CD4-positive, CD25-positive, alpha-beta regulatory T cell (primary cell): ENCODE results near the gene ZNF611. TPM values are rescaled to one million over a fixed set of nuclear protein-coding genes. Genes with fewer than 3 reads are reported as not detected.
"Not testable (repeated sequence)": the region's sequence is repeated elsewhere in the genome, so short reads cannot be mapped to it uniquely, and the experiment has no call there.

Experiments
- ATAC-seq, 2 donors: fragments of 150-1000 bp; cut with Tn5 transposase; one replicate each; pipeline ENCODE4 v1.10.0; 2021; ENCODE audit warnings: low read depth in 2 of 2, moderate number of reproducible peaks in 2 of 2, moderate library complexity in 1 of 2
- DNase-seq, 3 donors: peaks; one replicate each; pipeline versions ENCODE4 v3.0.0 to v3.0.0-alpha.2; 2012 to 2022; ENCODE audit warnings: mixed read lengths in 1 of 3
- H3K27ac ChIP-seq: one replicate; pipeline ENCODE4 v1.7.0; 2013; ENCODE audit warnings: mild to moderate bottlenecking, low read length; ENCODE audit not compliant: insufficient read depth, poor library complexity, severe bottlenecking
- H3K27me3 ChIP-seq: one replicate; pipeline ENCODE4 v1.7.0; 2013; ENCODE audit warnings: low read length; ENCODE audit not compliant: control insufficient read depth, insufficient read depth
- H3K36me3 ChIP-seq: one replicate; pipeline ENCODE4 v1.7.0; 2013; ENCODE audit warnings: mild to moderate bottlenecking, low read length, moderate library complexity; ENCODE audit not compliant: control insufficient read depth, insufficient read depth
- H3K4me1 ChIP-seq: 2 replicates; pipeline ENCODE4 v1.7.0; 2013; ENCODE audit warnings: mild to moderate bottlenecking, low read length; ENCODE audit not compliant: insufficient read depth, control insufficient read depth, poor library complexity, severe bottlenecking
- H3K4me3 ChIP-seq: one replicate; pipeline ENCODE4 v1.7.0; 2013; ENCODE audit warnings: low read depth, mild to moderate bottlenecking, low read length, moderate library complexity
- H3K9me3 ChIP-seq, 2 experiments: 1 replicate in 1 of 2; 2 replicates in 1 of 2; pipeline ENCODE4 v1.7.0; 2013; ENCODE audit warnings: low read length in 2 of 2, mild to moderate bottlenecking in 1 of 2, moderate library complexity in 1 of 2; ENCODE audit not compliant: control insufficient read depth in 2 of 2
- H3K27ac Mint-ChIP-seq, 3 donors: one replicate each; pipeline ENCODE4 v1.8.0; 2020 to 2022; ENCODE audit warnings: mild to moderate bottlenecking in 3 of 3, mixed read lengths in 3 of 3, moderate library complexity in 2 of 3
- H3K27me3 Mint-ChIP-seq: one replicate; pipeline ENCODE4 v1.8.0; 2022; ENCODE audit warnings: mild to moderate bottlenecking, mixed read lengths
- H3K36me3 Mint-ChIP-seq: one replicate; pipeline ENCODE4 v1.8.0; 2020; ENCODE audit warnings: mixed read lengths
- H3K4me1 Mint-ChIP-seq, 4 donors: one replicate each; pipeline ENCODE4 v1.8.0; 2020 to 2022; ENCODE audit warnings: mixed read lengths in 4 of 4, mild to moderate bottlenecking in 1 of 4
- H3K4me3 Mint-ChIP-seq, 4 donors: one replicate each; pipeline ENCODE4 v1.8.0; 2020 to 2022; ENCODE audit warnings: mild to moderate bottlenecking in 4 of 4, mixed read lengths in 4 of 4, moderate library complexity in 3 of 4
- H3K9me3 Mint-ChIP-seq, 7 donors: one replicate each; pipeline ENCODE4 v1.8.0; 2020 to 2022; ENCODE audit warnings: mixed read lengths in 7 of 7, mild to moderate bottlenecking in 3 of 7, moderate library complexity in 2 of 7
- polyA plus RNA-seq, 4 donors: library from polyadenylated mRNA; unstranded; fragments of 300-500 nt; fragmentation: Illumina TruSeq; gene quantifications; one replicate each; pipeline ENCODE4 v1.2.3, GENCODE V29; 2021
- total RNA-seq: library from RNA; stranded (reverse); gene quantifications from one replicate; pipeline ENCODE4 v1.2.3, GENCODE V29; 2022

ZNF611 gene
- total and polyA plus RNA-seq, 5 donors from 2014 or later: 19.0 to 34.1 (median 26.9) TPM

- peak overlapping the region; percentile 92 to 100 (median 98) for H3K4me3 Mint-ChIP-seq
- H3K9me3 Mint-ChIP-seq: peaks cover 0 to 5% (median 0%) of the 10 kb centered on the region in 7 donors
- H3K27me3 Mint-ChIP-seq: no peaks in the 10 kb centered on the region
- H3K4me1 ChIP-seq: peaks cover 20% of the 10 kb centered on the region
- peak; percentile 80 to 92 (median 87) for DNase-seq
- H3K36me3 ChIP-seq: no peaks in the 10 kb centered on the region
- peaks cover 6% of the 10 kb centered on the region for H3K36me3 Mint-ChIP-seq
- peak overlapping the region; percentile 95 for H3K4me3 ChIP-seq
- peak; percentile 93 to 97 for ATAC-seq
- H3K9me3 ChIP-seq: no peaks in the 10 kb centered on the region
- peaks cover 15 to 37% (median 30%) of the 10 kb centered on the region in 4 donors for H3K4me1 Mint-ChIP-seq
- H3K27me3 ChIP-seq: no peaks in the 10 kb centered on the region
- peak overlapping the region; percentile 84 for H3K27ac ChIP-seq
- peak overlapping the region; percentile 95 to 96 (median 96) for H3K27ac Mint-ChIP-seq
These were observed 44.3 kb downstream of the ZNF611 start for GRCh38 chr19:52690369-52691214.

GRCh38 chr19:52689843-52690368 lies 44.9 kb downstream of the ZNF611 start:
- DNase-seq (peak in 1 of 3 donors; percentile 6), ATAC-seq (peak; percentile 46 to 51)
- Histone ChIP-seq H3K36me3 (peaks cover 3% of the 10 kb centered on the region), H3K4me3 (peak overlapping the region; percentile 95), H3K9me3 (no peaks in the 10 kb centered on the region), H3K27me3 (no peaks in the 10 kb centered on the region), H3K4me1 (peaks cover 20% of the 10 kb centered on the region), H3K27ac (peak overlapping the region; percentile 84)
- Mint-ChIP-seq H3K9me3 (peaks cover 0 to 5% (median 0%) of the 10 kb centered on the region in 7 donors), H3K27ac (peak overlapping the region; percentile 95 to 96 (median 96)), H3K4me1 (peaks cover 17 to 44% (median 32%) of the 10 kb centered on the region in 4 donors), H3K27me3 (no peaks in the 10 kb centered on the region), H3K4me3 (peak overlapping the region; percentile 92 to 100 (median 98)), H3K36me3 (peaks cover 12% of the 10 kb centered on the region)

- Mint-ChIP-seq H3K36me3 (peaks cover 19% of the 10 kb centered on the region), H3K4me1 (peaks cover 17 to 50% (median 32%) of the 10 kb centered on the region in 4 donors), H3K27ac (peak overlapping the region; percentile 38 to 96 (median 95)), H3K4me3 (peak overlapping the region; percentile 92 to 100 (median 98))
- Histone ChIP-seq H3K4me1 (peaks cover 20% of the 10 kb centered on the region), H3K4me3 (peak overlapping the region; percentile 95), H3K27ac (peak overlapping the region; percentile 84)
- H3K36me3 ChIP-seq, H3K27me3 Mint-ChIP-seq, H3K27me3 ChIP-seq, ATAC-seq, H3K9me3 ChIP-seq, H3K9me3 Mint-ChIP-seq: not testable (repeated sequence)
- DNase-seq: peak in 1 of 3 donors; percentile 8
These were observed 45.7 kb downstream of the ZNF611 start for GRCh38 chr19:52688925-52689796.

GRCh38 chr19:52688335-52688734 lies 46.5 kb downstream of the ZNF611 start:
- Histone ChIP-seq H3K27me3 (no peaks in the 10 kb centered on the region), H3K36me3 (peaks cover 3% of the 10 kb centered on the region), H3K9me3 (peaks cover 2 to 6% of the 10 kb centered on the region in 2 experiments), H3K4me1 (peaks cover 20% of the 10 kb centered on the region), H3K4me3 (peak overlapping the region; percentile 7), H3K27ac (no peak overlapping the region)
- no peak for ATAC-seq
- peaks cover 0 to 5% (median 0%) of the 10 kb centered on the region in 7 donors for H3K9me3 Mint-ChIP-seq
- peak overlapping the region in 2 of 3 donors; percentile 2 to 95 for H3K27ac Mint-ChIP-seq
- DNase-seq: no peak
- peak overlapping the region in 3 of 4 donors; percentile 47 to 100 (median 92) for H3K4me3 Mint-ChIP-seq
- peaks cover 19% of the 10 kb centered on the region for H3K36me3 Mint-ChIP-seq
- H3K4me1 Mint-ChIP-seq: peaks cover 18 to 50% (median 32%) of the 10 kb centered on the region in 4 donors
- no peaks in the 10 kb centered on the region for H3K27me3 Mint-ChIP-seq

GRCh38 chr19:52687684-52688083 lies 47.2 kb downstream of the ZNF611 start:
- no peak for ATAC-seq
- Mint-ChIP-seq H3K4me3 (no peak overlapping the region), H3K4me1 (peaks cover 18 to 48% (median 30%) of the 10 kb centered on the region in 4 donors)

GRCh38 chr19:52685811-52686210 lies 49.0 kb downstream of the ZNF611 start:
- DNase-seq (no peak), ATAC-seq (no peak)
- no peak overlapping the region for H3K27ac ChIP-seq
- peaks cover 17% of the 10 kb centered on the region for H3K4me1 ChIP-seq
- H3K4me3 ChIP-seq: no peak overlapping the region
- peaks cover 4 to 7% of the 10 kb centered on the region in 2 experiments for H3K9me3 ChIP-seq
- Mint-ChIP-seq H3K9me3 (peaks cover 0 to 7% (median 2%) of the 10 kb centered on the region in 7 donors), H3K27me3 (no peaks in the 10 kb centered on the region), H3K36me3 (peaks cover 24% of the 10 kb centered on the region), H3K27ac (no peak overlapping the region), H3K4me3 (no peak overlapping the region), H3K4me1 (peaks cover 23 to 48% (median 27%) of the 10 kb centered on the region in 4 donors)
- no peaks in the 10 kb centered on the region for H3K27me3 ChIP-seq
- H3K36me3 ChIP-seq: peaks cover 3% of the 10 kb centered on the region

More at GRCh38 chr19:52687684-52688083, 47.2 kb downstream of the ZNF611 start:
- H3K27me3 Mint-ChIP-seq: no peaks in the 10 kb centered on the region
- peaks cover 0 to 5% (median 0%) of the 10 kb centered on the region in 7 donors for H3K9me3 Mint-ChIP-seq
- no peak overlapping the region for H3K27ac ChIP-seq
- no peak overlapping the region for H3K27ac Mint-ChIP-seq
- no peak overlapping the region for H3K4me3 ChIP-seq
- peaks cover 20% of the 10 kb centered on the region for H3K4me1 ChIP-seq
- DNase-seq: no peak
- H3K36me3 ChIP-seq: peaks cover 3% of the 10 kb centered on the region
- H3K27me3 ChIP-seq: no peaks in the 10 kb centered on the region
- H3K36me3 Mint-ChIP-seq: peaks cover 19% of the 10 kb centered on the region
- H3K9me3 ChIP-seq: peaks cover 2 to 7% of the 10 kb centered on the region in 2 experiments

GRCh38 chr19:52681216-52681615 lies 53.6 kb downstream of the ZNF611 start:
- not testable (repeated sequence) for H3K36me3 ChIP-seq, H3K4me3 Mint-ChIP-seq, H3K4me3 ChIP-seq, ATAC-seq, H3K4me1 ChIP-seq, H3K27ac ChIP-seq, H3K27me3 ChIP-seq, H3K27ac Mint-ChIP-seq, DNase-seq, H3K27me3 Mint-ChIP-seq
- Mint-ChIP-seq H3K36me3 (peaks cover 40% of the 10 kb centered on the region), H3K9me3 (peaks cover 0 to 15% (median 8%) of the 10 kb centered on the region in 7 donors), H3K4me1 (peaks cover 0 to 37% (median 21%) of the 10 kb centered on the region in 4 donors)
- H3K9me3 ChIP-seq: peaks cover 7 to 16% of the 10 kb centered on the region in 2 experiments
